ENCODE data around the gene CEP85. TPM values are rescaled to one million over a fixed set of nuclear protein-coding genes. Genes with fewer than 3 reads are reported as not detected.

Gene CEP85
- total and polyA plus RNA-seq, 9 of the 15 experiments (the other 6 are each of a cell fraction or from before 2014, with no cell fraction given): 42.1 to 140 (median 92.6) TPM

DNA sequence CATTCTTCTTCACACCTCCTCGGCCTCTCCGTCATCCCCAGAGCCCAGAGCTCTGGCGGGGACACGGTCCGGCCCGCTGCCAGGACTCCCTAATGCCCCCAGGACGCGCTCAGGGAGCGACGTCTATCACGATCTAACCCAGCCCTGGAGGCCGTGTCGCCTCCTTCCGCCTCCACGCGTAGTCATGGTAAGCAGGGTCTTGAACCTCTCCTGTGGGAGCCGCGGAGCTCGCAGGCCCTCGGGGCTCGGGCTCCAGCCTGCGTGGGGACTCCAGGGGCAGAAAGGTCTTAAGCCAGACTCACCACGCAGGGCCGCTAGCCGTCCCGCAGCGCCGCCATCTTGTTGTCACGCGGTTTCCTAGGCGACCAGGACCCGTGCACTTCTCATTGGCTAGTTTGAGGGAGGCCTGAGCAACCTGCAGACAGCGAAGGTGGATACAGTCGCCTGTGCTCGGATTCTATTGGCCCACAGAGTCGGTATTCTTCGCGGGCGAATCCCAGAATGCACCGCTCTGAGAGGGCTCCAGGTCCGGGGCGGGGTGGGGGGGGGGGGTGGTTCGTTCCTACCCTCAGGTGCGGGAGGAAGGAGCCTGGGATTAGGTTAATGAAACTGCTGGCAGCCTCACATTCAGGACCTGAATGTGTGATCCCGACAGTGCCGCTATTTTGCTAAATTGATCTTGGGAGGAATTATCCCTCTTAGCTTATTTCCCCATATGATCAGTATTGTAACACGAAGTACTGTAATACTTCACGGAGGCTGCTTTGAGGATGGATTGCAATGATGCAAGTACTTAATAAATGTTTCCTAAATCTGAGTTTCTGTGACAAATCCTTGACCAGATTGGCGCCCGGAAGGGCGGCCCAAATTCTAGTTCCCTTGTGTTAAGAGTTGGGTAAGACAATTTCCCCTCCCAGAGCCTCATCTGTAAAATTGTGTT is 72.6 kb downstream of the CEP85 start, which contains the start of gene UBXN11 (continued):
- TF ChIP-seq, protein P1, sequence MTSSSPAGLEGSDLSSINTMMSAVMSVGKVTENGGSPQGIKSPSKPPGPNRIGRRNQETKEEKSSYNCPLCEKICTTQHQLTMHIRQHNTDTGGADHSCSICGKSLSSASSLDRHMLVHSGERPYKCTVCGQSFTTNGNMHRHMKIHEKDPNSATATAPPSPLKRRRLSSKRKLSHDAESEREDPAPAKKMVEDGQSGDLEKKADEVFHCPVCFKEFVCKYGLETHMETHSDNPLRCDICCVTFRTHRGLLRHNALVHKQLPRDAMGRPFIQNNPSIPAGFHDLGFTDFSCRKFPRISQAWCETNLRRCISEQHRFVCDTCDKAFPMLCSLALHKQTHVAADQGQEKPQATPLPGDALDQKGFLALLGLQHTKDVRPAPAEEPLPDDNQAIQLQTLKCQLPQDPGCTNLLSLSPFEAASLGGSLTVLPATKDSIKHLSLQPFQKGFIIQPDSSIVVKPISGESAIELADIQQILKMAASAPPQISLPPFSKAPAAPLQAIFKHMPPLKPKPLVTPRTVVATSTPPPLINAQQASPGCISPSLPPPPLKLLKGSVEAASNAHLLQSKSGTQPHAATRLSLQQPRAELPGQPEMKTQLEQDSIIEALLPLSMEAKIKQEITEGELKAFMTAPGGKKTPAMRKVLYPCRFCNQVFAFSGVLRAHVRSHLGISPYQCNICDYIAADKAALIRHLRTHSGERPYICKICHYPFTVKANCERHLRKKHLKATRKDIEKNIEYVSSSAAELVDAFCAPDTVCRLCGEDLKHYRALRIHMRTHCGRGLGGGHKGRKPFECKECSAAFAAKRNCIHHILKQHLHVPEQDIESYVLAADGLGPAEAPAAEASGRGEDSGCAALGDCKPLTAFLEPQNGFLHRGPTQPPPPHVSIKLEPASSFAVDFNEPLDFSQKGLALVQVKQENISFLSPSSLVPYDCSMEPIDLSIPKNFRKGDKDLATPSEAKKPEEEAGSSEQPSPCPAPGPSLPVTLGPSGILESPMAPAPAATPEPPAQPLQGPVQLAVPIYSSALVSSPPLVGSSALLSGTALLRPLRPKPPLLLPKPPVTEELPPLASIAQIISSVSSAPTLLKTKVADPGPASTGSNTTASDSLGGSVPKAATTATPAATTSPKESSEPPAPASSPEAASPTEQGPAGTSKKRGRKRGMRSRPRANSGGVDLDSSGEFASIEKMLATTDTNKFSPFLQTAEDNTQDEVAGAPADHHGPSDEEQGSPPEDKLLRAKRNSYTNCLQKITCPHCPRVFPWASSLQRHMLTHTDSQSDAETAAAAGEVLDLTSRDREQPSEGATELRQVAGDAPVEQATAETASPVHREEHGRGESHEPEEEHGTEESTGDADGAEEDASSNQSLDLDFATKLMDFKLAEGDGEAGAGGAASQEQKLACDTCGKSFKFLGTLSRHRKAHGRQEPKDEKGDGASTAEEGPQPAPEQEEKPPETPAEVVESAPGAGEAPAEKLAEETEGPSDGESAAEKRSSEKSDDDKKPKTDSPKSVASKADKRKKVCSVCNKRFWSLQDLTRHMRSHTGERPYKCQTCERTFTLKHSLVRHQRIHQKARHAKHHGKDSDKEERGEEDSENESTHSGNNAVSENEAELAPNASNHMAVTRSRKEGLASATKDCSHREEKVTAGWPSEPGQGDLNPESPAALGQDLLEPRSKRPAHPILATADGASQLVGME (CRISPR knock-in tag; IDR thresholded peaks at IDR 0.05): no peak
- TF ChIP-seq EP400 (IDR thresholded peaks at IDR 0.05) (peak; percentile 22; the same call in 1 of the 2 replicates), ZC3H11A (IDR thresholded peaks at IDR 0.05; ENCODE audit: low read depth, low read length) (no peak), L3MBTL2 (IDR thresholded peaks at IDR 0.05) (peak; percentile 61), NFIC (IDR thresholded peaks at IDR 0.05) (peak; percentile 46; the same call in 1 of the 2 replicates), NEUROD1 (IDR thresholded peaks at IDR 0.05; ENCODE audit: borderline replicate concordance, low read depth, low read length, partially characterized antibody) (peak; percentile 88), CHD1 (IDR thresholded peaks at IDR 0.05; ENCODE audit: low read length) (no peak), ZFP1 (CRISPR knock-in tag; IDR thresholded peaks at IDR 0.05) (no peak)
- TF ChIP-seq, protein P2, sequence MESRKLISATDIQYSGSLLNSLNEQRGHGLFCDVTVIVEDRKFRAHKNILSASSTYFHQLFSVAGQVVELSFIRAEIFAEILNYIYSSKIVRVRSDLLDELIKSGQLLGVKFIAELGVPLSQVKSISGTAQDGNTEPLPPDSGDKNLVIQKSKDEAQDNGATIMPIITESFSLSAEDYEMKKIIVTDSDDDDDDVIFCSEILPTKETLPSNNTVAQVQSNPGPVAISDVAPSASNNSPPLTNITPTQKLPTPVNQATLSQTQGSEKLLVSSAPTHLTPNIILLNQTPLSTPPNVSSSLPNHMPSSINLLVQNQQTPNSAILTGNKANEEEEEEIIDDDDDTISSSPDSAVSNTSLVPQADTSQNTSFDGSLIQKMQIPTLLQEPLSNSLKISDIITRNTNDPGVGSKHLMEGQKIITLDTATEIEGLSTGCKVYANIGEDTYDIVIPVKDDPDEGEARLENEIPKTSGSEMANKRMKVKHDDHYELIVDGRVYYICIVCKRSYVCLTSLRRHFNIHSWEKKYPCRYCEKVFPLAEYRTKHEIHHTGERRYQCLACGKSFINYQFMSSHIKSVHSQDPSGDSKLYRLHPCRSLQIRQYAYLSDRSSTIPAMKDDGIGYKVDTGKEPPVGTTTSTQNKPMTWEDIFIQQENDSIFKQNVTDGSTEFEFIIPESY (CRISPR knock-in tag; IDR thresholded peaks at IDR 0.05): no peak
- TF ChIP-seq, protein P3, sequence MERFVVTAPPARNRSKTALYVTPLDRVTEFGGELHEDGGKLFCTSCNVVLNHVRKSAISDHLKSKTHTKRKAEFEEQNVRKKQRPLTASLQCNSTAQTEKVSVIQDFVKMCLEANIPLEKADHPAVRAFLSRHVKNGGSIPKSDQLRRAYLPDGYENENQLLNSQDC (CRISPR knock-in tag; IDR thresholded peaks at IDR 0.05): no peak
- TF ChIP-seq, protein P4, sequence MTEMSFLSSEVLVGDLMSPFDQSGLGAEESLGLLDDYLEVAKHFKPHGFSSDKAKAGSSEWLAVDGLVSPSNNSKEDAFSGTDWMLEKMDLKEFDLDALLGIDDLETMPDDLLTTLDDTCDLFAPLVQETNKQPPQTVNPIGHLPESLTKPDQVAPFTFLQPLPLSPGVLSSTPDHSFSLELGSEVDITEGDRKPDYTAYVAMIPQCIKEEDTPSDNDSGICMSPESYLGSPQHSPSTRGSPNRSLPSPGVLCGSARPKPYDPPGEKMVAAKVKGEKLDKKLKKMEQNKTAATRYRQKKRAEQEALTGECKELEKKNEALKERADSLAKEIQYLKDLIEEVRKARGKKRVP (CRISPR knock-in tag; IDR thresholded peaks at IDR 0.05): no peak
- TF ChIP-seq, protein P5, sequence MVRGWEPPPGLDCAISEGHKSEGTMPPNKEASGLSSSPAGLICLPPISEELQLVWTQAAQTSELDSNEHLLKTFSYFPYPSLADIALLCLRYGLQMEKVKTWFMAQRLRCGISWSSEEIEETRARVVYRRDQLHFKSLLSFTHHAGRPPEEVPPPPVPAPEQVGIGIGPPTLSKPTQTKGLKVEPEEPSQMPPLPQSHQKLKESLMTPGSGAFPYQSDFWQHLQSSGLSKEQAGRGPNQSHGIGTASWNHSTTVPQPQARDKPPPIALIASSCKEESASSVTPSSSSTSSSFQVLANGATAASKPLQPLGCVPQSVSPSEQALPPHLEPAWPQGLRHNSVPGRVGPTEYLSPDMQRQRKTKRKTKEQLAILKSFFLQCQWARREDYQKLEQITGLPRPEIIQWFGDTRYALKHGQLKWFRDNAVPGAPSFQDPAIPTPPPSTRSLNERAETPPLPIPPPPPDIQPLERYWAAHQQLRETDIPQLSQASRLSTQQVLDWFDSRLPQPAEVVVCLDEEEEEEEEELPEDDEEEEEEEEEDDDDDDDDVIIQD (CRISPR knock-in tag; IDR thresholded peaks at IDR 0.05): no peak
- TF ChIP-seq, protein P6, sequence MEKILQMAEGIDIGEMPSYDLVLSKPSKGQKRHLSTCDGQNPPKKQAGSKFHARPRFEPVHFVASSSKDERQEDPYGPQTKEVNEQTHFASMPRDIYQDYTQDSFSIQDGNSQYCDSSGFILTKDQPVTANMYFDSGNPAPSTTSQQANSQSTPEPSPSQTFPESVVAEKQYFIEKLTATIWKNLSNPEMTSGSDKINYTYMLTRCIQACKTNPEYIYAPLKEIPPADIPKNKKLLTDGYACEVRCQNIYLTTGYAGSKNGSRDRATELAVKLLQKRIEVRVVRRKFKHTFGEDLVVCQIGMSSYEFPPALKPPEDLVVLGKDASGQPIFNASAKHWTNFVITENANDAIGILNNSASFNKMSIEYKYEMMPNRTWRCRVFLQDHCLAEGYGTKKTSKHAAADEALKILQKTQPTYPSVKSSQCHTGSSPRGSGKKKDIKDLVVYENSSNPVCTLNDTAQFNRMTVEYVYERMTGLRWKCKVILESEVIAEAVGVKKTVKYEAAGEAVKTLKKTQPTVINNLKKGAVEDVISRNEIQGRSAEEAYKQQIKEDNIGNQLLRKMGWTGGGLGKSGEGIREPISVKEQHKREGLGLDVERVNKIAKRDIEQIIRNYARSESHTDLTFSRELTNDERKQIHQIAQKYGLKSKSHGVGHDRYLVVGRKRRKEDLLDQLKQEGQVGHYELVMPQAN (IDR thresholded peaks at IDR 0.05; ENCODE audit: borderline replicate concordance): peak; percentile 100

Measured in K562 (cell line).